Liver (tissue), 9 donors: Measurements from ENCODE around the gene PRMT7. TPM values are rescaled to one million over a fixed set of nuclear protein-coding genes. Genes with fewer than 3 reads are reported as not detected.

Source experiments
- DNase-seq: peaks from one replicate; pipeline ENCODE4 v3.0.0-alpha.2; 2017; ENCODE audit warnings: low spot score
- H3K27ac ChIP-seq, 2 donors: one replicate each; pipeline ENCODE4 v1.7.0; 2013; ENCODE audit warnings: inconsistent platforms in 2 of 2, low read length in 2 of 2, control low read depth in 1 of 2, low read depth in 1 of 2, mild to moderate bottlenecking in 1 of 2
- H3K27me3 ChIP-seq, 4 donors: one replicate each; pipeline versions ENCODE4 v1.6.1 to v1.7.0; 2013; ENCODE audit warnings: low read length in 3 of 4, inconsistent platforms in 1 of 4, mild to moderate bottlenecking in 1 of 4, moderate library complexity in 1 of 4; ENCODE audit not compliant: control insufficient read depth in 4 of 4, insufficient read depth in 4 of 4
- H3K36me3 ChIP-seq, 4 donors: one replicate each; pipeline versions ENCODE4 v1.6.1 to v1.7.0; 2013; ENCODE audit warnings: low read length in 3 of 4, mild to moderate bottlenecking in 3 of 4, low read depth in 1 of 4, moderate library complexity in 1 of 4; ENCODE audit not compliant: control insufficient read depth in 4 of 4, insufficient read depth in 3 of 4
- H3K4me1 ChIP-seq, 4 donors: one replicate each; pipeline versions ENCODE4 v1.6.1 to v1.7.0; 2013; ENCODE audit warnings: low read length in 3 of 4, mild to moderate bottlenecking in 3 of 4, moderate library complexity in 1 of 4; ENCODE audit not compliant: control insufficient read depth in 4 of 4, insufficient read depth in 4 of 4
- H3K4me3 ChIP-seq, 3 donors: one replicate each; pipeline versions ENCODE4 v1.6.1 to v1.7.0; 2013; ENCODE audit warnings: low read length in 3 of 3, control low read depth in 1 of 3, low read depth in 1 of 3, mild to moderate bottlenecking in 1 of 3
- H3K9ac ChIP-seq, 2 donors: one replicate each; pipeline ENCODE4 v1.7.0; 2013; ENCODE audit warnings: low read length in 2 of 2, mild to moderate bottlenecking in 2 of 2, moderate library complexity in 2 of 2, control low read depth in 1 of 2, low read depth in 1 of 2
- H3K9me3 ChIP-seq, 4 donors: one replicate each; pipeline versions ENCODE4 v1.6.1 to v1.7.0; 2013; ENCODE audit warnings: low read length in 3 of 4; ENCODE audit not compliant: control insufficient read depth in 4 of 4
- ATF3 ChIP-seq: IDR thresholded peaks from 2 replicates; pipeline ENCODE4 v1.6.1; 2016; ENCODE audit warnings: antibody characterized with exemption
- EGR1 ChIP-seq, 2 donors: IDR thresholded peaks; 2 replicates each; pipeline ENCODE4 v1.6.1; 2016 to 2018; ENCODE audit warnings: antibody characterized with exemption in 2 of 2, low read depth in 2 of 2
- FOXA1 ChIP-seq: IDR thresholded peaks from 2 replicates; pipeline ENCODE4 v1.6.1; 2016; ENCODE audit warnings: antibody characterized with exemption
- FOXA2 ChIP-seq: IDR thresholded peaks from 2 replicates; pipeline ENCODE4 v1.6.1; 2016; ENCODE audit warnings: antibody characterized with exemption
- GABPA ChIP-seq, 2 donors: IDR thresholded peaks in 1 of 2; conservative IDR thresholded peaks in 1 of 2; 2 replicates each; pipeline ENCODE4 v1.6.1; 2016; ENCODE audit warnings: antibody characterized with exemption in 2 of 2, mild to moderate bottlenecking in 1 of 2, moderate library complexity in 1 of 2
- JUND ChIP-seq, 2 donors: IDR thresholded peaks; 2 replicates each; pipeline ENCODE4 v1.6.1; 2016; ENCODE audit warnings: antibody characterized with exemption in 2 of 2
- NR2F2 ChIP-seq: IDR thresholded peaks from 2 replicates; pipeline ENCODE4 v1.6.1; 2016; ENCODE audit warnings: antibody characterized with exemption
- RAD21 ChIP-seq, 2 donors: IDR thresholded peaks; 2 replicates each; pipeline ENCODE4 v1.6.1; 2016; ENCODE audit warnings: antibody characterized with exemption in 2 of 2, mild to moderate bottlenecking in 2 of 2
- RXRA ChIP-seq, 2 donors: IDR thresholded peaks; 2 replicates each; pipeline ENCODE4 v1.6.1; 2017 to 2018; ENCODE audit warnings: antibody characterized with exemption in 2 of 2, mild to moderate bottlenecking in 1 of 2
- SP1 ChIP-seq: IDR thresholded peaks from 2 replicates; pipeline ENCODE4 v1.6.1; 2018; ENCODE audit warnings: antibody characterized with exemption, mild to moderate bottlenecking
- TAF1 ChIP-seq: conservative IDR thresholded peaks from 2 replicates; pipeline ENCODE4 v1.6.1; 2016; ENCODE audit warnings: antibody characterized with exemption, mild to moderate bottlenecking
- YY1 ChIP-seq: IDR thresholded peaks from 2 replicates; pipeline ENCODE4 v1.6.1; 2016; ENCODE audit warnings: antibody characterized with exemption, mild to moderate bottlenecking
- ZBTB33 ChIP-seq: IDR thresholded peaks from 2 replicates; pipeline ENCODE4 v1.6.1; 2016; ENCODE audit warnings: antibody characterized with exemption
- WGBS: extraction: QIAGEN DNeasy Blood & Tissue Kit; methylation state at CpG from one replicate; pipeline ENCODE4 v1.1.7; 2013; 5-methylcytosine and 5-hydroxymethylcytosine counted together
- polyA plus RNA-seq, 2 donors: library from polyadenylated mRNA; stranded (reverse) in 1 of 2; unstranded in 1 of 2; fragments of 200-250 nt in 1 of 2; fragments of >200 nt in 1 of 2; fragmentation: Nextera tagmentation in 1 of 2; extraction: Ambion mirVana in 1 of 2; gene quantifications; one replicate each; pipeline versions ENCODE4 v1.2.1 to v1.2.3, GENCODE V29; 2013 to 2015
- total RNA-seq, 2 donors: library from RNA; depleted of rRNA; stranded (reverse); fragments of >200 nt; gene quantifications; one replicate each; pipeline ENCODE4 v1.2.3, GENCODE V29; 2014
- donor health status: healthy.
- donor health status: healthy.
- donor health status: healthy.
- donor health status: healthy.
- donor health status: healthy.

The PRMT7 gene
- total and polyA plus RNA-seq, 4 donors = 10.7 to 31.5 (median 17.5) TPM

- H3K4me1 ChIP-seq = no peaks in the 10 kb centered on the region
- no peak overlapping the region for H3K9ac ChIP-seq
- no peaks in the 10 kb centered on the region for H3K36me3 ChIP-seq
- H3K27me3 ChIP-seq = no peaks in the 10 kb centered on the region
- H3K27ac ChIP-seq = no peak overlapping the region
- H3K9me3 ChIP-seq = no peaks in the 10 kb centered on the region
- no peak for DNase-seq
- 88% methylated on average over 13 of the region's 13 CpGs for WGBS
- TF ChIP-seq YY1 (no peak), GABPA (IDR thresholded peaks at IDR 0.05 in 1 of 2, conservative IDR thresholded peaks at IDR 0.05 in 1 of 2) (no peak), RAD21 (IDR thresholded peaks at IDR 0.05) (no peak), ATF3 (no peak), SP1 (no peak)
- no peak overlapping the region for H3K4me3 ChIP-seq
Observed at GRCh38 chr16:68378436-68379415, 67.9 kb downstream of the PRMT7 start.

GRCh38 chr16:68379472-68380347, 68.9 kb downstream of the PRMT7 start:
- no peak for DNase-seq
- TF ChIP-seq FOXA1 (no peak), RXRA (IDR thresholded peaks at IDR 0.05) (no peak), SP1 (no peak), ZBTB33 (no peak), TAF1 (no peak)
- Histone ChIP-seq H3K27ac (no peak overlapping the region), H3K9ac (no peak overlapping the region), H3K36me3 (no peaks in the 10 kb centered on the region), H3K4me1 (no peaks in the 10 kb centered on the region), H3K4me3 (no peak overlapping the region), H3K27me3 (no peaks in the 10 kb centered on the region), H3K9me3 (no peaks in the 10 kb centered on the region)
- 90% methylated on average over 18 of the region's 18 CpGs for WGBS

GRCh38 chr16:68380348-68380670, 69.5 kb downstream of the PRMT7 start:
- no peak overlapping the region for H3K4me3 ChIP-seq

More at GRCh38 chr16:68380348-68380670, 69.5 kb downstream of the PRMT7 start:
- H3K4me1 ChIP-seq = peaks cover 0 to 4% (median 1%) of the 10 kb centered on the region in 4 donors
- no peak for DNase-seq
- H3K27ac ChIP-seq = no peak overlapping the region
- H3K27me3 ChIP-seq = no peaks in the 10 kb centered on the region
- no peak for TF ChIP-seq FOXA2
- no peak for TF ChIP-seq ZBTB33
- TF ChIP-seq FOXA1 = no peak
- no peak for TF ChIP-seq ATF3
- no peak for TF ChIP-seq NR2F2
- no peak for TF ChIP-seq JUND (IDR thresholded peaks at IDR 0.05)
- TF ChIP-seq EGR1 (IDR thresholded peaks at IDR 0.05; ENCODE audit: low read depth in 2 of 2) = no peak
- H3K9ac ChIP-seq = no peak overlapping the region
- WGBS = 94% methylated on average over 5 of the region's 5 CpGs
- no peaks in the 10 kb centered on the region for H3K9me3 ChIP-seq
- no peaks in the 10 kb centered on the region for H3K36me3 ChIP-seq
